Activated CD4-positive, alpha-beta T cell treated with anti-CD3 and anti-CD28 coated beads, Interleukin-2, amount 50 U/mL, for 24 hours (primary cell): ENCODE results near the gene KRTAP17-1.
"Not testable (repeated sequence)": the region's sequence is repeated elsewhere in the genome, so short reads cannot be mapped to it uniquely, and the experiment has no call there.

Experiments
- DNase-seq, 2 donors: peaks; one replicate each; pipeline ENCODE4 v3.0.0-alpha.2; 2020; ENCODE audit warnings: low read depth in 1 of 2, low spot score in 1 of 2

KRTAP17-1 gene

DNA sequence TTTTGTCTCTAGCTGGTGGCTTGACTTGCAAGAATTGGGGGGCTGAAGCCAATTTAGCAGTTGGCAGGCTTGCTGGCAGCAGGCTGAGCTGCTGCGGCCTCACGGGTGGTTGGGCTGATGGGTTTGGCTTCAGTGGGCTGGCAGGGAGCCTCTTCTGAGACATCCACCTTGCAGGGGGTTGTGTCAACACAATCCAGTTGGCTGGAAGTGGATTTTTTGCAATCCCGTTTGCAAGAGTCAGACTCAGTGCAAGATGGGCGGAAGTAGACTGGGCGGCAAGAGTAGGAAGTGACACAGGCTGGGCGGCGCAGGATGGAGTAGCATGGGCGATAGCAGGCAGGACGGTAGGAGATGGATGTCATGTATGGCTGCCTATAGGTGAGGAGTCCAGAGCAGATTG, 7.9 kb downstream of the KRTAP17-1 start:
- DNase-seq = no peak

DNA sequence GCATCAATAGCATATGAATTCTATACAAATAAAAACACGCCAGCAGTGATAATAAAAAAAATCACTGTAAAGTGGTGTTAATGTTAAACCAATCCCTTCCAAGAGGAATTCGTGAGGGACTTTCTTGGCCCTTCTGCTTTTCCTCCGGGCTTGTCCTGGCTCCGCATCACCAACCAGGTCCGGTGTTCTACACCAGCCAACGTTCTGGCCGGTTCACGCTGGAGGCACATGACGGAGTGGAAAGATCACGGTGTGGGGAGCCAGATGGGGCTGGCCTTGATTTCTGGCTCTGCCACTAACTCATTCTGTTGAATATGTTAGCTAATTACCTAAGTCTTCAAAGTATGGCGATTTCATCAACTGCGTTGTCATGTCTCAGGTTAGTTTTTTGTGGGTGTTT, 11.4 kb downstream of the KRTAP17-1 start:
- no peak for DNase-seq

DNA sequence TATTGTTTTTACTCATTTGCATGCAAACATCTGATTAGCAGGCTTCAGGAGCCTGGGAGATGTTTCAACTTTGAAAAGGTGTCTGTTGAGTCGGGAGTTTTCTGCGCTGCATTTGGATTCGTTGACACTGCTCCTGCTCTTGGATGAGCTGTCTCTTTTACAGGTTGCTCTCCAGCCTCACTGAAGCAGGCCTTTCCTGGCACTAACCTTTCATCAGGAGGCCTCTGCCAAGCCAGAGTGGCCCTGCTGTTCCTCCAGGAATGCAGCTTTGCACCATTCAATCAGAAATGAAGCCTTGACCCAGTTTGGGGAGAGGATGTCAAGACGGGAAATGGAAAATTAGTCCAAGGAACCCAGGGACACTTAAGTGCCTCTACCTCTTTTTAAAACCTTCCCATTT, 12.5 kb downstream of the KRTAP17-1 start:
- no peak for DNase-seq

DNA sequence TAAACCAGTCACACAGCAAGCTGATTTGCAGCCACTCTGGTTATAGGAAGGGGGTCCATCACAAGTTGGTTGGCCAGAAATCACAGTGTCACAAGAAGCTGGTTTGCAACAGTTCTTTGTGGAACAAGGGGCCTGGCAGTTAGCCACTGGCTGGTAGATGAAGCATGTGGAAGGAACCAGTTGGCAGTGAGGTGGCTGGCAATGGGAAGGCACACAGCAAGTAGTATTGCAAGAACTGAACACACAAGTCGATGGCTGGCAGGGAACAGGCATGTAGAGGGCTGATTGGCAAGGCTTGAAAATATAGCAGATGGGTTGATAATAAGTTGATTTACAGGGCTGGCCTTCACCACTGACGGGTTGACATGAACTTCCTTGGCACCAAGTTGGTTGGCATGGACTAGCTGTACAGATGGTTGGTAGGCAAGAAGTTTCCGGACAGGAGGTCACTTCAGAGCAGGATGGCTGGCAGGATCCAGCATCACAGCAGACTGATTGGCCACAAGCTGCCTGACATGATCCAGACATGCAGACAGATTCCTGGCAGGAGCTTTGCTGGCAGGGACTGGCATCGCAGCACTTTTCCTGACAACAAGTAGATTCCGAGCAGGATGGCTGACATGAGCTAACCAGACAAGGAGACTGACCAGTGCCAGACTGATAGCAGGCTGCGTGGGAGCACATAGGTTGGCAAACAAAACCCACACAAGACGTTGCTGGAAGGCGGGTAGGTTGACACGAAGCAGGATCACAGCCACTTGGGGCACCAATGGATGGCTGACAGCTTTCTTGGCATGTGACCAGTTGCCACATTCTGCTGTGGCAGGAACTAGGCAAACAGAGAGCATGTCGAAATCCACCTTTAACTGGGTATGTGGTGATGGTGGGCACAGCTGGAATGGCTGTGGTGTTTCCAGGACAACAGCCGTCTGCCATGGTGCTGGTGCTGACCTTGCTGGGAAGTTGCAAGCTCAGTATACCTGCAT, 13.3 kb downstream of the KRTAP17-1 start, which contains the start of gene KRTAP29-1:
TSS of gene KRTAP29-1 (minus strand) at position 936 of the 986 bp plus-strand sequence. CDS start at position 936, 0 bp downstream.
- DNase-seq = no peak

DNA sequence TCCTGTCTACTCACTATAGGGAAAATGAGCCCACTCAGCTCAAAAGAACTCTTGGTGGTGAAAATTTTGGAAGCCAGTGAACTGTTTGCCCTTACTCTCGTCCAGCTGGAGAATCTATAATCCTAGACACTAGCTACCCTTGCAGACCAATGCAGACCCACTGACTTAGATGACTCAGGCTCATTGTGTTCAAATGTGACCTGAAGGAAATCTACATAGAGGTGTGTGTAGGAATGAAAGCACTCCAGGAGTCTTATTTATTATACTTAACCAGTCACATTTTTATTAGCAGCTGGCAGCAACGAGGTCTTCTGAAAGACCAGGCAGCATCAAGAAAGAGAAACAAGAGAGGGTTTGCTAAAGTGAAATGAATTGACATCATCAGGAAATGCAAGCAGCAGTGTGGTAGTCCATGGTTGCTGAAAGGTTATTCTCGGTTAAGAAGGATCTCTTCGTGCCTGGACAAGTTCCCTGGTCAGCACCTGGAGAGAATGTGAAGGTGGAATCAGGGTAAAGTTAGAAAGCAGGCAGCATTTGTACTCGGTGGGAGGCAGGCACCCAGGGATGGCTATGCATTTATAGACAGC, 14.2 kb downstream of the KRTAP17-1 start:
- no peak for DNase-seq

DNA sequence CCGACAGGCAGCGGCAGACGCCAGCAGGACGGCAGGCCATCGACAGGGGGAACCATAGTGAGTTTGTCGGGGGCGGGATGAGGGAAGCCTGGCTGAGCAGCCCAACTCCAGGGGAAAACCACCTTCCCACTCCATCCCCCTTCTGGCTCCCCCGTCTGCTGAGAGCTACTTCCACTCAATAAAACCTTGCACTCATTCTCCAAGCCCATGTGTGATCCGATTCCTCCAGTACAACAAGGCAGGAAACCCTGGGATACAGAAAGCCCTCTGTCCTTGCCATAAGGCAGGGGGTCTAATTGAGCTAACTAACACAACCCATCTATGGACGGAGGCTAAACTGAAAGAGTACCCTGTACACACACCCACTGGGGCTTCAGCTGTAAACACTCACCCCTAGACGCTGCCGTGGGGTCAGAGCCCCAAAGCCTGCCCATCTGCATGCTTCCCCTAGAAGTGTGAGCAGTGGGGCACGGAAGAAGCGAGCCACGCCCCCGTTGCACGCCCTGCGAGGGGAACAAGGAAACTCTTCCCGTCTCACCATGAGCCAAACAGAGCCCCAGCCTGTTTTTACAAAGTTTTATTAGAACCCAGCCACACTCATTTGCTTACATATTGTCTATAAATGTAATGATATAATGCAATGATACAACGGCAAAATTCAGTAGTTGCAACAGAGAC, 16.9 kb downstream of the KRTAP17-1 start:
- no peak for DNase-seq

DNA sequence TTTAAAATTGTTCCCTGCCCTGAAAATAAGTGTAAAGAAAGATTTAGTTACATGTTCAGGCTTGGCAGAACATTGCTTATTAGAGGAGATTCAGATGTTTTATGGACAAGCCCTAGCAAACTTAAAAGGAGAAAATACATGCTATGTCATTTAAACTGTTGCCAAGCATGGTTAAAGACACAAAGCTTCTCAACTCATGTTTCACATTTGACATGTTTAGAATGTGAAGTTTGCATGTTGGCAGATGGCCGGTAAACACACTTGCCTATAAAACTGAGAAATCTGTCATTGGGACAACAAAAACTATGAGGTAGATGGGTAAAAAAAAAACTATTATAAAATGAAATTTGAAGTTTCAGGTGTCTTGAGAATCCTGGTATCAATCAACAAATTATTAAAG, 18.7 kb downstream of the KRTAP17-1 start:
- no peak for DNase-seq

DNA sequence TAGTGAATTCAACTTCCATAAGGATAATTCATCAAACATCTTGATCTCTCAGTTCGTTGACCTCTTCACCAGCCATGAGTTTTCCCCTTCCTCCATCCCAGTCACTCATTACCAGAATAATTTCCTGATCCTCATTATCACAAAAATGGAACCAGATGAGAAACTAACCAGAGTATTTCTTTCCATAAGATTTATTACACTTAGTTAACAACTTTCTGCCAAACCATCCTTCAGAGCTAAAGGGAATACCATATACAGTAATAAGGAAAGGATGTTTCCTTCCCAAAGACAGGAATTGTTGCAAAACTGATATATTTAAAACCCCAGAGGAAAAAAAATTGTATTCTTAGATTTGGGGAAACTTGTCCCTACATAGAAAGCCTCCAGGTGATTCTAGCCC, 21.5 kb downstream of the KRTAP17-1 start:
- DNase-seq = no peak

DNA sequence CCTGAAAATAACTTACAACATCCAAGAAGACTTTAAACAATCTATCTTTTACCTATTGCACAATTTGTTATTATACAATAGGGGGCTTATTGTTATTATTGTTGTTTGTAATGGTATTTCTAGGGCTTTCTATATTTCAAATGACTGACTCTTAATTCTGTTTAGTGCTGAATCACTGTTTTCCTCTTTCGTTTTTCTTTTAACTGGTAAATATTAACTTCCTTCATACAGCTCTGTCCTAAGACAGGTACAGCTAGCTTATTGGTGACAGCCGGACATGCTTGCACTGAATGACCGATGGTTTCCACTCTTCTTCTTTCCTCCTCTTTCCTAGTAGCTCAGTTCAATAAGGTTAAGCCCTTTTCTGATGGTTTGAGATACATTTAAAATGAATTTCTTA, 28.5 kb downstream of the KRTAP17-1 start:
- DNase-seq = no peak

DNA sequence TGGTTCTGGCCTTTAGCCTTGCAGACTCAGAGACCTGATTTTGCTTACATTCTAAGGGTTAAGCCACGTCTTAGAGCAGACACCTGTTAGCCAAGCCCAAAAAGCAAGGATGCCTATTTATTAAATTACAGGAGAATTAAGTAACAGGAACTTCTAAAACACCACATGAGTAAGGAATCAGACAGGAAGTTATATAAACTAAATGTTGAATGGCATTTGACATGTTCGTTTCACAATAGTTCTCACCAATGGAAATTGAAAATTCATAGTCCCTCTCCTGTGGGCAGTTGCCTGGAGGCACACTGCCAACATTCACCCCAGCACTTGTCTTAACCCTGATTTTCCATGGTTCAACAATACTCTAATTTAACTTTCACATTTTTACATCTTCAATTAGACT, 31.0 kb downstream of the KRTAP17-1 start:
- no peak for DNase-seq

DNA sequence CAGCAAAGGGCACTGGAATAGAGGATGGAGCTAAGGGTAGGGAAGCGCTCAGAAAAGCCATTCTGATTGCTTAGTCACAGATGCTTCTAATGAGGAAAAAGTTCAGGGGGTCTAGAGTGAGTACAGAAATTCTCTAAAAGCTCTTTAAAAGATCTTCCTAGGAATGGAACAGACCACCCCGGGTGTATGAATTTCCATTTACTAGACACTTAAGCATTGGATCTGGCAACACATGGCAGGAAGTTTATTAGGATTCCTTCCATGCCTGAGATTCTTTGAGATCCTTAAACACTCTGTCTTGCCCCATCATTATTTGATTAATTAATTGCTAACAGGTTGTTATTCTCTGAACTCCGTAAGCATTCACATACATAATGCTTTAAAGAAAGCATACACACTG, 31.5 kb downstream of the KRTAP17-1 start:
- DNase-seq = no peak

DNA sequence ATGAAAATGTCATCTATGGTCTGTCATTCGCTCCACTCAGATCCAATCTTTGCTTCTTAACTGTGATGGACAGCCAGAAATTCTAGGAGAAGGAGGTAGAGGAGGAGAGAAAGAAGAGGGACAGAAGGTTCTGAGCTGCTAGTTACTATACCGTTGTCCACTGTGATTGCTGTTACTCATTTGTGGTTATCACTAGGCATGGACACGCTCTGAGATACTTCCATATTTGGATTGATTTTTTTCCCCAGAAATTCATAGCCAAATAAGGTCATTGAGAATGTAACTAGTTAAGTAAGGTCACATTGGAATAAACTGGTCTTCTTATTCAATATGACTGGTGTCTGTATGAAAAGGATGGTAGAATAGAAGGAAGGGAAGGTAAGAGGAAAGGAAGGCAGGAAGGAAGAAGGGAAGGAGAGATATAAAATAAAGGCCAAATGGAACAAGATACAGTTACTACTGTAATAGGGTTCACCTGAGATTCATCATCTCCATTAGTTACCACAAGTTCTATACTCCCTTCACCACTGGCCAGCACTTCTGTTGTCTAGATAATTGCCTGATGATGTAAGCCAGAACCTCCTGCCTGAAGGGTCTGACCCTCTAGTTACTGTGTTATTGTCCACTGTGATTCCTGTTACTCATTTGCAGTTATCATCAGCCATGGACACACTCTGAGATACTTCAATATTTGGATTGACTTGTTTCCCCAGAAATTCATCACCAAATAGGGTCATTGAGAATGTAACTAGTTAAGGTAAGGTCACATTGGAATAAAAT, 37.1 kb downstream of the KRTAP17-1 start:
- DNase-seq = no peak

DNA sequence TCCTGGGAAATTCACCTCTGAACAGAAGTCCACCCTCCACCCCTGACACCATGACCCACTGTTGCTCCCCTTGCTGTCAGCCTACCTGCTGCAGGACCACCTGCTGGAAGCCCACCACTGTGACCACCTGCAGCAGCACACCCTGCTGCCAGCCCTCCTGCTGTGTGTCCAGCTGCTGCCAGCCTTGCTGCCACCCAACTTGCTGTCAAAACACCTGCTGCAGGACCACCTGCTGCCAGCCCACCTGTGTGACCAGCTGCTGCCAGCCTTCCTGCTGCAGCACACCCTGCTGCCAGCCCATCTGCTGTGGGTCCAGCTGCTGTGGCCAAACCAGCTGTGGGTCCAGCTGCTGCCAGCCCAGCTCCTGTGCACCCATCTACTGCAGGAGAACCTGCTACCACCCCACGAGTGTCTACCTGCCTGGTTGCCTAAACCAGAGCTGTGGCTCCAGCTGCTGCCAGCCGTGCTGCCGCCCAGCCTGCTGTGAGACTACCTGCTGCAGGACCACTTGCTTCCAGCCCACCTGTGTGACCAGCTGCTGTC, 39.8 kb downstream of the KRTAP17-1 start, which contains the start of gene KRTAP9-7:
TSS of gene KRTAP9-7 (plus strand) at position 51 of the 543 bp plus-strand sequence. CDS start at position 51, 0 bp downstream.
- DNase-seq = not testable (repeated sequence)

DNA sequence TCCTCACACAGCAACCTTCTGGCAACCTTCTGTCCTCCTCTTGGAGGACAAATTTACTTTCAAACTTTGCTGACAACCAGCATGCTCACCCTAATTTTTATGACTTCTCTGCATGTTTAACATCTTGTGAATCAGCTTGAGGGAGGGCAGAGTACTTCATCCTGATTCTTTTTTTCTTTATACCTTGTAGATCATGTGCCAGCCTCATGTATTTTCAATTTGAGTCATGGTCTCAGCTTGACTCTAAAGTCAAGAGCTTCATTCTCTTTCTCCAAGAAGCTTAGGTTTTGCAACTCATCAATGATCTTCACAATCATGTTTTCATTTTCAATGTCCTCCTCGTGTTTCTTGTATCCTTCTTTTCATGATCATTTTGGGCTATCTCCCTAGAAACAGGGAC, 43.7 kb downstream of the KRTAP17-1 start:
- no peak for DNase-seq

DNA sequence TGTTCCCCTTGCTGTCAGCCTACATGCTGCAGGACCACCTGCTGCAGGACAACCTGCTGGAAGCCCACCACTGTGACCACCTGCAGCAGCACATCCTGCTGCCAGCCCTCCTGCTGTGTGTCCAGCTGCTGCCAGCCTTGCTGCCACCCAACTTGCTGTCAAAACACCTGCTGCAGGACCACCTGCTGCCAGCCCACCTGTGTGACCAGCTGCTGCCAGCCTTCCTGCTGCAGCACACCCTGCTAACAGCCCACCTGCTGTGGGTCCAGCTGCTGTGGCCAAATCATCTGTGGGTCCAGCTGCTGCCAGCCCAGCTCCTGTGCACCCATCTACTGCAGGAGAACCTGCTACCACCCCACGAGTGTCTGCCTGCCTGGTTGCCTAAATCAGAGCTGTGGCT, 44.2 kb downstream of the KRTAP17-1 start:
- not testable (repeated sequence) for DNase-seq

DNA sequence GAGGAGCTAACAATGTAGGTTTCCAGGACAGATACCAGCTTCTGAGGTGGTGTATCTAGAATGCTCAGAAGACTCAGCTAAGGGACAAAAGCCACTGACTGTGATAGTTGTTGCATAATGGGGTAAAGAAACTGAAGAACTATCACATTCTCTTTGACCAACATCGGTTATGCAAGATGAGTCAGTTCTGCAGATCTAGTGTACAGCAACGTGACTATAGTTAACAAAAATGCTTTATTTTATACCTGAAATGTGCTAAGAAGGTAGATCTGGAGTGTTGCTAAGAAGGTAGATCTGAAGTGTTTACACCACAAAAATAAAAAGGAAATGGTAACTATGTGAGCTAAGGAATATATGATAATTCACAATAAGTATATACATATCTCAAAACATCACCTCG, 47.8 kb downstream of the KRTAP17-1 start:
- no peak for DNase-seq

DNA sequence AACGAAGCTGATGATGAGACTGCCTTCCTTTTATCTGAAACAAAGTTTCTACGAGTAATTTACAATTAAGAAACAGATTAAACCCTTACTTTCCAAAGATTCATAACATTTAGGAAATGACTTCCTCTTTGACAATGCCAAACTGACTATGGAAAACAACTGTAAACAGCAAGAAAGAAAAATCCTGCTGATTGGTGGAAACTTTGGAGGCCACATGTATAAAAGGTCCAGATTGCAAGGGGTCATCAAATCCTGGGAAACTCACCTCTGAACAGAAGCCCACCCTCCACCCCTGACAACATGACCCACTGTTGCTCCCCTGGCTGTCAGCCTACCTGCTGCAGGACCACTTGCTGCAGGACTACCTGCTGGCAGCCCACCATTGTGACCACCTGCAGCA, 50.4 kb downstream of the KRTAP17-1 start, which contains the start of gene KRTAP9-6:
TSS of gene KRTAP9-6 (plus strand) at position 301 of the 400 bp plus-strand sequence. CDS start at position 301, 0 bp downstream.
- no peak for DNase-seq
